Measurements from ENCODE around the gene SOST. TPM values are rescaled to one million over a fixed set of nuclear protein-coding genes. Genes with fewer than 3 reads are reported as not detected.

SOST gene
- total and polyA plus RNA-seq, 7 donors: not detected

DNA sequence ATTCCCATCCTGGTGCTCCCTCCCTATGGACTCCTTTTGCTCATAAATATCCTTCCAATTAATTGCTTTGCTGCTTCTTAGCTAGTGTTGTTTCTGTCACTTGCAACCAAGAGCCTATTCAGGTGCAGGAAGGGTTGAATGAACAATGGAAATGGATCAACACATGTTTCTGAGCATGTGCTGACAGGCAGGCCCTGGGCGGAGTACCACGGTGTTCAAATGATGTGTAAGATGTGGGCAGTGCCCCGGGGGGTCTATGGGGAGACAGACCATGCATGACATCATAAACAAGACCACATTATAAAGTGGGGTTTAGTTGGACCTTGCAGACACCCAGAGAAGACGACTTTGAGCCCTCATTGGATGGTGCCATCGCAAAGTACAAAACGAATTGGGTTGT lies 48.5 kb downstream of the SOST start:
- no peaks in the 10 kb centered on the region for H3K36me3 ChIP-seq (ENCODE audit: insufficient read depth in 1 of 2, low read depth in 1 of 2)
- H3K4me3 ChIP-seq: no peak overlapping the region
- H3K27me3 ChIP-seq (ENCODE audit: insufficient read depth in 3 of 3, low read length in 2 of 3): peaks cover 0 to 39% (median 4%) of the 10 kb centered on the region in 3 donors
- H3K27ac ChIP-seq: no peak overlapping the region
- ATAC-seq (no peak), DNase-seq (no peak)
- 89 to 93% (median 91%) methylated on average over 6 of the region's 6 CpGs for WGBS, 3 donors
- intact Hi-C loops (cut with DNase I): no loop called here
- no peak for TF ChIP-seq CTCF (IDR thresholded peaks at IDR 0.05)
- H3K9me3 ChIP-seq: no peaks in the 10 kb centered on the region
- peaks cover 11% of the 10 kb centered on the region for H3K4me1 ChIP-seq

GRCh38 chr17:43709210-43709609 lies 49.4 kb downstream of the SOST start:
- WGBS, 3 donors: 78 to 91% (median 81%) methylated on average over 4 of the region's 4 CpGs
- Histone ChIP-seq H3K4me3 (no peak overlapping the region), H3K27ac (no peak overlapping the region), H3K9me3 (no peaks in the 10 kb centered on the region), H3K4me1 (peaks cover 10% of the 10 kb centered on the region), H3K36me3 (ENCODE audit: insufficient read depth in 1 of 2, low read depth in 1 of 2) (no peaks in the 10 kb centered on the region), H3K27me3 (ENCODE audit: insufficient read depth in 3 of 3, low read length in 2 of 3) (peaks cover 0 to 42% (median 4%) of the 10 kb centered on the region in 3 donors)
- ATAC-seq: no peak
- no peak for TF ChIP-seq CTCF (IDR thresholded peaks at IDR 0.05)
- no peak for DNase-seq
- intact Hi-C loops (cut with DNase I): no loop called here

DNA sequence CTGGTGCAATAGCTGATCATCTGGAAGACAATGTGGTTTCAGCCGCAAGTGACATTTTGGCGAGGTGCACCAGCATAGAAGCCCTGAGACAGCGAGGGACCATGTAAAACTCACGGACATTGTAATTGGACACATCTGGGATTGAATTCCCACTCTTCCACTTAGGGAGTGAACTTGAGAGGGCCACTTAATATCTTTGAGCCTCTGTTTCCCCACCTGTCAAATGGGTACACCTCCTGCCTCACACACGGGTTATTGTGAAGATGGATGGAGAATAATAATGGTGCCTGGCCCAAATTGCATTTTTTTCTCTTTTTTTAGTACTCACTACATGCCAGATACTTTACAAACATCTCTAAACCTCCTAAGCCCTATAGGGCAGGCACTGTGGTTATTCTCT lies 51.4 kb downstream of the SOST start:
- Histone ChIP-seq H3K4me1 (no peaks in the 10 kb centered on the region), H3K9me3 (no peaks in the 10 kb centered on the region), H3K4me3 (no peak overlapping the region), H3K27ac (no peak overlapping the region), H3K27me3 (ENCODE audit: insufficient read depth in 3 of 3, low read length in 2 of 3) (peaks cover 0 to 26% (median 4%) of the 10 kb centered on the region in 3 donors), H3K36me3 (ENCODE audit: insufficient read depth in 1 of 2, low read depth in 1 of 2) (no peaks in the 10 kb centered on the region)
- intact Hi-C loops (cut with DNase I): no loop called here
- ATAC-seq: no peak
- no peak for DNase-seq
- TF ChIP-seq CTCF (IDR thresholded peaks at IDR 0.05): no peak
- WGBS, 3 donors: 64 to 77% (median 65%) methylated on average over 5 of the region's 5 CpGs

GRCh38 chr17:43706235-43706634 lies 52.4 kb downstream of the SOST start:
- Histone ChIP-seq H3K36me3 (ENCODE audit: insufficient read depth in 1 of 2, low read depth in 1 of 2) (no peaks in the 10 kb centered on the region), H3K27ac (no peak overlapping the region), H3K9me3 (no peaks in the 10 kb centered on the region), H3K27me3 (ENCODE audit: insufficient read depth in 3 of 3, low read length in 2 of 3) (peaks cover 0 to 21% (median under 1%) of the 10 kb centered on the region in 3 donors), H3K4me3 (no peak overlapping the region), H3K4me1 (no peaks in the 10 kb centered on the region)
- no peak for TF ChIP-seq CTCF (IDR thresholded peaks at IDR 0.05)
- intact Hi-C loops (cut with DNase I): no loop called here
- ATAC-seq: no peak
- DNase-seq: no peak
- WGBS, 3 donors: 79% methylated on average over 5 of the region's 5 CpGs

Other genes starting within 250 kb of the SOST start
- gene ETV4, start 212.5 kb downstream of the SOST start, total RNA-seq: under 1 TPM; 0.21 to 0.44 (median 0.27) TPM
- gene ETV4, start 212.5 kb downstream of the SOST start, polyA plus RNA-seq: under 1 TPM; 0.25 to 0.34 (median 0.31) TPM
- gene MEOX1, start 96.9 kb downstream of the SOST start, total RNA-seq: 1 to 10 TPM; 3.9 to 8.7 (median 6.4) TPM
- 1 to 10 TPM; 4.5 to 6.7 (median 5.0) TPM for gene MEOX1, start 96.9 kb downstream of the SOST start, polyA plus RNA-seq
- 100 to 1,000 TPM; 191 to 253 (median 209) TPM for gene DUSP3, start 20.2 kb upstream of the SOST start, total RNA-seq
- gene DUSP3, start 20.2 kb upstream of the SOST start, polyA plus RNA-seq: 100 to 1,000 TPM in 2 of 3 donors, 10 to 100 TPM in 1; 90.1 to 250 (median 170) TPM
- not detected for gene CFAP97D1, start 21.6 kb upstream of the SOST start, total RNA-seq
- under 1 TPM in 2 of 3 donors, not detected in 1; 0.01 to 0.17 TPM for gene CFAP97D1, start 21.6 kb upstream of the SOST start, polyA plus RNA-seq
- gene MPP3, start 74.4 kb upstream of the SOST start, total RNA-seq: 1 to 10 TPM; 1.4 to 2.0 (median 1.5) TPM
- 1 to 10 TPM; 1.0 to 1.6 (median 1.4) TPM for gene MPP3, start 74.4 kb upstream of the SOST start, polyA plus RNA-seq
- 10 to 100 TPM in 2 of 4 donors, 1 to 10 TPM in 2; 6.9 to 11.5 (median 10.2) TPM for gene CD300LG, start 88.4 kb upstream of the SOST start, total RNA-seq
- gene CD300LG, start 88.4 kb upstream of the SOST start, polyA plus RNA-seq: 10 to 100 TPM in 2 of 3 donors, 1 to 10 TPM in 1; 5.4 to 21.7 (median 14.7) TPM
- 1 to 10 TPM in 1 of 4 donors, under 1 TPM in 3; 0.42 to 1.6 (median 0.62) TPM for gene MPP2, start 148.7 kb upstream of the SOST start, total RNA-seq
- under 1 TPM; 0.19 to 0.38 (median 0.21) TPM for gene MPP2, start 148.7 kb upstream of the SOST start, polyA plus RNA-seq
- not detected for gene PPY, start 183.7 kb upstream of the SOST start, total RNA-seq
- gene PPY, start 183.7 kb upstream of the SOST start, polyA plus RNA-seq: not detected
- not detected for gene PYY, start 195.1 kb upstream of the SOST start, total RNA-seq
- not detected for gene PYY, start 195.1 kb upstream of the SOST start, polyA plus RNA-seq
- under 1 TPM in 2 of 4 donors, not detected in 2; 0.20 to 0.28 TPM for gene NAGS, start 245.8 kb upstream of the SOST start, total RNA-seq
- gene NAGS, start 245.8 kb upstream of the SOST start, polyA plus RNA-seq: 10 to 100 TPM in 1 of 3 donors, under 1 TPM in 2; 0.10 to 13.5 (median 0.11) TPM

Data from psoas muscle (tissue), 8 donors.